ENCODE results near the gene JCAD. TPM values are rescaled to one million over a fixed set of nuclear protein-coding genes. Genes with fewer than 3 reads are reported as not detected.

Gene JCAD
- total and polyA plus RNA-seq, 4 donors, result 11.3 to 93.7 (median 27.1) TPM

DNA sequence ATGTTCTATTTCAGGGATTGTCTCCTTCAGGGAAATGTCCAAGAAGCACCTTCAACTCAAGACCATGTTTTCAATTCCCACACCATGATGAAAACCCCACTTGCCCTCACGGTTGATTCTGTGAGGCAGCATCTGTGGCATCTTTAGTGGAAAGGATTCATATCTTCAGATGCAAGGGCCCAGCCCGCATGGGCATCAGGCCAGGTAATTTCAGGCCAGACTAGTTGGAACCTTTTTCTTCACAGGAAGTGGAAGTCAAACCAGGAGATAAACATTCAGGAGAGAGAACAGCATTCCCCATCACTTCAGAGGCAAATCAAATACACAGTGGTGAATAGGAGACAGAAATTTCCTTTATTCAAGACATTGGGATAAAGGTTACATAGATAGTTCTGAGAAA, 88.8 kb downstream of the JCAD start:
- DNase-seq, result peak in 1 of 3 donors; percentile 31
- no peak overlapping the region for H3K27ac ChIP-seq (ENCODE audit: low read depth in 1 of 2, low read length in 1 of 2)
- 67 to 87% methylated on average over 2 of the region's 2 CpGs for WGBS, 2 donors

DNA sequence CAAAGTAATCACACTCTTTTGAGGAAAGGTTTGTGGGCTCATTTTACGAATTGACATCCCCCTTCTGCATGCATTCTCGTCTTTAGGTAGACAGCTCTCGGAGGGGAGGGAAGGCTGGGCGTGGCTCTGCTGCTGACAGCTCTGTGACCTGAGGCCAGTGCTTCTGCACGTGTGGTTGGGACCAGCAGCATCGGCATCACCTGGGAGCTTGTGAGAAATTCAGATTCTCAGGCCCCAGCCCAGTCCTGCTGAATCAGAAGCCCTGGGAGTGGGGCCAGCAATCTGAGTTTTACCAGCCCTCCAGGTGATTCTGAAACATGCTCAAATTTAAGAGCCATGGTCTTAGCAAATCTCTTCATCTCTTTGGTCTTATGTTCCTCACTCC, 89.4 kb downstream of the JCAD start:
- no peak for DNase-seq
- WGBS, 2 donors, result 87 to 91% methylated on average over 6 of the region's 6 CpGs
- Histone ChIP-seq H3K4me1 (ENCODE audit: control insufficient read depth in 5 of 5, insufficient read depth in 5 of 5, low read length in 5 of 5) (peaks cover 0 to 13% (median 6%) of the 10 kb centered on the region in 5 donors), H3K27me3 (ENCODE audit: control insufficient read depth in 3 of 3, insufficient read depth in 3 of 3, low read length in 2 of 3) (no peaks in the 10 kb centered on the region), H3K36me3 (ENCODE audit: control insufficient read depth in 4 of 4, insufficient read depth in 4 of 4, low read length in 4 of 4) (no peaks in the 10 kb centered on the region), H3K9ac (ENCODE audit: insufficient read depth in 1 of 2, low read length in 2 of 2) (no peak overlapping the region), H3K4me3 (no peak overlapping the region), H3K27ac (ENCODE audit: low read depth in 1 of 2, low read length in 1 of 2) (no peak overlapping the region), H3K9me3 (ENCODE audit: control insufficient read depth in 4 of 4, insufficient read depth in 3 of 4, low read length in 3 of 4) (no peaks in the 10 kb centered on the region)
- ATAC-seq (ENCODE audit: insufficient read depth, low FRiP score), result no peak
- TF ChIP-seq, protein P1, sequence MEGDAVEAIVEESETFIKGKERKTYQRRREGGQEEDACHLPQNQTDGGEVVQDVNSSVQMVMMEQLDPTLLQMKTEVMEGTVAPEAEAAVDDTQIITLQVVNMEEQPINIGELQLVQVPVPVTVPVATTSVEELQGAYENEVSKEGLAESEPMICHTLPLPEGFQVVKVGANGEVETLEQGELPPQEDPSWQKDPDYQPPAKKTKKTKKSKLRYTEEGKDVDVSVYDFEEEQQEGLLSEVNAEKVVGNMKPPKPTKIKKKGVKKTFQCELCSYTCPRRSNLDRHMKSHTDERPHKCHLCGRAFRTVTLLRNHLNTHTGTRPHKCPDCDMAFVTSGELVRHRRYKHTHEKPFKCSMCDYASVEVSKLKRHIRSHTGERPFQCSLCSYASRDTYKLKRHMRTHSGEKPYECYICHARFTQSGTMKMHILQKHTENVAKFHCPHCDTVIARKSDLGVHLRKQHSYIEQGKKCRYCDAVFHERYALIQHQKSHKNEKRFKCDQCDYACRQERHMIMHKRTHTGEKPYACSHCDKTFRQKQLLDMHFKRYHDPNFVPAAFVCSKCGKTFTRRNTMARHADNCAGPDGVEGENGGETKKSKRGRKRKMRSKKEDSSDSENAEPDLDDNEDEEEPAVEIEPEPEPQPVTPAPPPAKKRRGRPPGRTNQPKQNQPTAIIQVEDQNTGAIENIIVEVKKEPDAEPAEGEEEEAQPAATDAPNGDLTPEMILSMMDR (IDR thresholded peaks at IDR 0.05; ENCODE audit: control extremely low read depth, extremely low read depth), result no peak

More for the DNA sequence above, 88.8 kb downstream of the JCAD start:
- TF ChIP-seq, protein P1 (IDR thresholded peaks at IDR 0.05; ENCODE audit: control extremely low read depth, extremely low read depth), result no peak
- ATAC-seq (ENCODE audit: insufficient read depth, low FRiP score), result no peak
- Histone ChIP-seq H3K36me3 (ENCODE audit: control insufficient read depth in 4 of 4, insufficient read depth in 4 of 4, low read length in 4 of 4) (no peaks in the 10 kb centered on the region), H3K9ac (ENCODE audit: insufficient read depth in 1 of 2, low read length in 2 of 2) (no peak overlapping the region), H3K9me3 (ENCODE audit: control insufficient read depth in 4 of 4, insufficient read depth in 3 of 4, low read length in 3 of 4) (no peaks in the 10 kb centered on the region), H3K27me3 (ENCODE audit: control insufficient read depth in 3 of 3, insufficient read depth in 3 of 3, low read length in 2 of 3) (no peaks in the 10 kb centered on the region), H3K4me1 (ENCODE audit: control insufficient read depth in 5 of 5, insufficient read depth in 5 of 5, low read length in 5 of 5) (peaks cover 0 to 13% (median 6%) of the 10 kb centered on the region in 5 donors), H3K4me3 (no peak overlapping the region)

DNA sequence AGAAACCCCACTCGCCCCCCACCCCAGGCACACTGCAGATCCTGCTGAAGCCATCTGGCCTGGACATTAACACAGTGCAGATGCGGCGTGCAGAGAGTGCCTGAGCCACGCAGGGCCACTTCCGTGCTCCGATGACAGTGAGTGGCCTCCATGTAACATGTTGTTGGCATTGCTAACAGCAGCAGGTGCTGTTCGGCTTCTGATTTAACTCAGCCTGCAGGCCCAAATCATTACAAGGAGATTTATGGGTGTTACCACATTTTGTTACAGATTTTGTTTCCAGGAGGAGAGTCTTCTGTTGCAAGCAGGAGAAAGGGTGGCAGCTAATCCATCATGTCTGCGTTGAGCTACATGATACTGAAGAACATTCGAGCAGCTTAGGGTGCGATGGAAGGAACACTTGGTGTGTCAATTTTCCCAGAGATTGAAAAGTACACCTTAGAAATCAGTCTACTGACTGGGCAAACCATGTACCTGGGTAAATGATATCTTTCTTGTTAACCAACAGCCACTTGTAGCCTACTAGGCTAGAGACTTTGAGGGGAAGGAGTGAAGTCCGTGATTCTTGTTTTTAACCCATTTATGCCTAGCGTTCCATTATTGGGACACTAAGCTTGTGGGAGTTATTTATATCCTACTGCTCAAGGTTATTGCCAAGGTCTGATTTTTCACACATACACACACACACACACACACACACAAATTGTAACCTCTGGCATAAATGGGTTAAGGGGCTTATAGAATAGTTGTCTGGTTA, 90.0 kb downstream of the JCAD start:
- Histone ChIP-seq H3K36me3 (ENCODE audit: control insufficient read depth in 4 of 4, insufficient read depth in 4 of 4, low read length in 4 of 4) (no peaks in the 10 kb centered on the region), H3K9me3 (ENCODE audit: control insufficient read depth in 4 of 4, insufficient read depth in 3 of 4, low read length in 3 of 4) (no peaks in the 10 kb centered on the region), H3K27me3 (ENCODE audit: control insufficient read depth in 3 of 3, insufficient read depth in 3 of 3, low read length in 2 of 3) (no peaks in the 10 kb centered on the region), H3K27ac (ENCODE audit: low read depth in 1 of 2, low read length in 1 of 2) (no peak overlapping the region), H3K9ac (ENCODE audit: insufficient read depth in 1 of 2, low read length in 2 of 2) (no peak overlapping the region), H3K4me3 (no peak overlapping the region), H3K4me1 (ENCODE audit: control insufficient read depth in 5 of 5, insufficient read depth in 5 of 5, low read length in 5 of 5) (peaks cover 0 to 13% (median 6%) of the 10 kb centered on the region in 5 donors)
- peak in 1 of 3 donors; percentile 18 for DNase-seq
- TF ChIP-seq, protein P1 (IDR thresholded peaks at IDR 0.05; ENCODE audit: control extremely low read depth, extremely low read depth), result no peak
- ATAC-seq (ENCODE audit: insufficient read depth, low FRiP score), result no peak
- 89 to 95% methylated on average over 12 of the region's 12 CpGs for WGBS, 2 donors
